NT2/D1 (cell line): ENCODE results near the gene RGS9.

Experiments used
- YY1 ChIP-seq: IDR thresholded peaks from 2 replicates; pipeline ENCODE4 v1.6.1; 2011; ENCODE audit not compliant: insufficient read length, insufficient read depth
- ZNF274 ChIP-seq: IDR thresholded peaks from 2 replicates; pipeline ENCODE4 v1.6.1; 2011; ENCODE audit warnings: mild to moderate bottlenecking, low read depth, low read length

DNA sequence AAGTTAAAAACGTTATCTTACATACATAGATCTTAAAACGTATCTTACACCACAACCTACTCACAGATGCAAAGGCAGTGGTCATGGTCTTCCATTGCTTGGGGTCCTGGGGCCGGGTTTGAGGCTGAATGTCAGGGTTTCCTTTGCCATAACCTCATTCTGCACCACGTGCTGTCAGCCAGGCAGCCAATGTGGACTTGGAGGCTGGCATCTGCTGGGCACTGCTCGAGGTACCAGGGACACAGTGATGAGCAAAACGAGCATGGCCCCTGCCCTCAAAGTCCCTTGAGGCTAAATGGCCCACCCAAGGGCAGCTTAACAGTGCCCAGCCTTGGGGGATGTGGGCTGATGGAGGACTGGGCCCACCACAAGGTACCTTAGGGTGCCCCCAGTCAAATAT is 35.8 kb upstream of the RGS9 start:
- no peak for TF ChIP-seq ZNF274
- no peak for TF ChIP-seq YY1
